SK-N-MC (cell line): Measurements from ENCODE around the gene SNX9.

Source experiments
- DNase-seq: peaks from one replicate; pipeline ENCODE4 v3.0.0-alpha.2; 2011; ENCODE audit warnings: low read depth, low spot score
- H3K27ac ChIP-seq: fragments of 200-600 bp; sonication (generic); 2 replicates; pipeline ENCODE4 v1.5.1; 2016; ENCODE audit warnings: mixed run types
- H3K36me3 ChIP-seq: fragments of 200-600 bp; sonication (generic); 2 replicates; pipeline ENCODE4 v1.6.1; 2017; ENCODE audit warnings: antibody characterized with exemption, low read length, mixed read lengths; ENCODE audit not compliant: insufficient read depth
- H3K4me3 ChIP-seq: fragments of 200-600 bp; sonication (generic); 2 replicates; pipeline ENCODE4 v1.5.1; 2016
- H3K9ac ChIP-seq: fragments of 200-600 bp; sonication (generic); 2 replicates; pipeline ENCODE4 v1.8.0; 2017; ENCODE audit warnings: mixed run types, mixed read lengths; ENCODE audit not compliant: insufficient read length
- H3K9me3 ChIP-seq: fragments of 200-600 bp; sonication (generic); 2 replicates; pipeline ENCODE4 v1.6.1; 2017; ENCODE audit warnings: low read depth, mild to moderate bottlenecking, antibody characterized with exemption, low read length, moderate library complexity, mixed read lengths
- EZH2 ChIP-seq: fragments of 200-600 bp; sonication (generic); IDR thresholded peaks from one replicate; pipeline ENCODE4 v1.6.1; 2017; ENCODE audit warnings: antibody characterized with exemption
- FOXP2 ChIP-seq: optimal IDR thresholded peaks from 2 replicates; pipeline ENCODE3; 2011; ENCODE audit warnings: mild to moderate bottlenecking, moderate library complexity; ENCODE audit not compliant: insufficient read depth; ENCODE audit errors: extremely low read length, control extremely low read depth
- POLR2AphosphoS5 ChIP-seq: IDR thresholded peaks from 2 replicates; pipeline ENCODE4 v1.6.1; 2012; ENCODE audit warnings: mild to moderate bottlenecking, low read depth, low read length, borderline replicate concordance

The SNX9 gene

GRCh38 chr6:157974341-157974894 is 151.4 kb downstream of the SNX9 start:
- no peaks in the 10 kb centered on the region for H3K36me3 ChIP-seq
- DNase-seq, result no peak
- no peak overlapping the region for H3K4me3 ChIP-seq
- no peak for TF ChIP-seq FOXP2
- TF ChIP-seq POLR2AphosphoS5, result no peak
- TF ChIP-seq EZH2, result no peak
- H3K9me3 ChIP-seq, result no peaks in the 10 kb centered on the region
- H3K9ac ChIP-seq, result no peak overlapping the region
- no peak overlapping the region for H3K27ac ChIP-seq

GRCh38 chr6:157974967-157975366 is 151.9 kb downstream of the SNX9 start:
- no peak for TF ChIP-seq EZH2
- no peak for DNase-seq
- no peaks in the 10 kb centered on the region for H3K9me3 ChIP-seq
- no peak overlapping the region for H3K9ac ChIP-seq
- H3K27ac ChIP-seq, result no peak overlapping the region
- H3K36me3 ChIP-seq, result no peaks in the 10 kb centered on the region
- H3K4me3 ChIP-seq, result no peak overlapping the region

- no peak overlapping the region for H3K4me3 ChIP-seq
- H3K27ac ChIP-seq, result no peak overlapping the region
- TF ChIP-seq EZH2, result no peak
- TF ChIP-seq POLR2AphosphoS5, result no peak
- TF ChIP-seq FOXP2, result no peak
- H3K36me3 ChIP-seq, result no peaks in the 10 kb centered on the region
- no peak for DNase-seq
- no peaks in the 10 kb centered on the region for H3K9me3 ChIP-seq
- H3K9ac ChIP-seq, result no peak overlapping the region
These were observed 152.4 kb downstream of the SNX9 start for GRCh38 chr6:157975456-157975855.

- no peak overlapping the region for H3K9ac ChIP-seq
- H3K27ac ChIP-seq, result no peak overlapping the region
- no peak overlapping the region for H3K4me3 ChIP-seq
- no peaks in the 10 kb centered on the region for H3K9me3 ChIP-seq
- TF ChIP-seq POLR2AphosphoS5 (no peak), EZH2 (no peak), FOXP2 (no peak)
- DNase-seq, result no peak
- H3K36me3 ChIP-seq, result no peaks in the 10 kb centered on the region
These were observed 153.5 kb downstream of the SNX9 start for GRCh38 chr6:157976345-157977175.

GRCh38 chr6:157977176-157977804 is 154.2 kb downstream of the SNX9 start:
- H3K4me3 ChIP-seq, result no peak overlapping the region
- TF ChIP-seq POLR2AphosphoS5 (no peak), FOXP2 (no peak), EZH2 (no peak)
- no peak overlapping the region for H3K27ac ChIP-seq
- no peaks in the 10 kb centered on the region for H3K9me3 ChIP-seq
- no peaks in the 10 kb centered on the region for H3K36me3 ChIP-seq
- no peak overlapping the region for H3K9ac ChIP-seq
- no peak for DNase-seq

- H3K9me3 ChIP-seq, result no peaks in the 10 kb centered on the region
- no peak overlapping the region for H3K4me3 ChIP-seq
- no peak overlapping the region for H3K9ac ChIP-seq
- H3K27ac ChIP-seq, result no peak overlapping the region
- no peak for DNase-seq
- H3K36me3 ChIP-seq, result no peaks in the 10 kb centered on the region
- TF ChIP-seq EZH2, result no peak
- TF ChIP-seq POLR2AphosphoS5, result no peak
- no peak for TF ChIP-seq FOXP2
These were observed 155.2 kb downstream of the SNX9 start for GRCh38 chr6:157978021-157978783.

- no peak for DNase-seq
- TF ChIP-seq EZH2 (no peak), FOXP2 (no peak), POLR2AphosphoS5 (no peak)
- no peak overlapping the region for H3K4me3 ChIP-seq
- H3K9ac ChIP-seq, result no peak overlapping the region
- H3K36me3 ChIP-seq, result no peaks in the 10 kb centered on the region
- no peaks in the 10 kb centered on the region for H3K9me3 ChIP-seq
- H3K27ac ChIP-seq, result no peak overlapping the region
These were observed 157.5 kb downstream of the SNX9 start for GRCh38 chr6:157980288-157981131.

GRCh38 chr6:157981132-157981394 is 158.0 kb downstream of the SNX9 start:
- TF ChIP-seq POLR2AphosphoS5, result no peak
- TF ChIP-seq EZH2, result no peak
- TF ChIP-seq FOXP2, result no peak
- Histone ChIP-seq H3K9me3 (no peaks in the 10 kb centered on the region), H3K4me3 (peak overlapping the region; percentile 89), H3K27ac (no peak overlapping the region), H3K36me3 (no peaks in the 10 kb centered on the region), H3K9ac (no peak overlapping the region)
- DNase-seq, result no peak
